Activated CD8-positive, alpha-beta memory T cell treated with anti-CD3 and anti-CD28 coated beads, Interleukin-2, amount 50 U/mL, for 48 hours (primary cell): Measurements from ENCODE around the gene A1BG.
"Not testable (repeated sequence)": the region's sequence is repeated elsewhere in the genome, so short reads cannot be mapped to it uniquely, and the experiment has no call there.

Experiments used
- DNase-seq: peaks from one replicate; pipeline ENCODE4 v3.0.0-alpha.2; 2020

The A1BG gene

DNA sequence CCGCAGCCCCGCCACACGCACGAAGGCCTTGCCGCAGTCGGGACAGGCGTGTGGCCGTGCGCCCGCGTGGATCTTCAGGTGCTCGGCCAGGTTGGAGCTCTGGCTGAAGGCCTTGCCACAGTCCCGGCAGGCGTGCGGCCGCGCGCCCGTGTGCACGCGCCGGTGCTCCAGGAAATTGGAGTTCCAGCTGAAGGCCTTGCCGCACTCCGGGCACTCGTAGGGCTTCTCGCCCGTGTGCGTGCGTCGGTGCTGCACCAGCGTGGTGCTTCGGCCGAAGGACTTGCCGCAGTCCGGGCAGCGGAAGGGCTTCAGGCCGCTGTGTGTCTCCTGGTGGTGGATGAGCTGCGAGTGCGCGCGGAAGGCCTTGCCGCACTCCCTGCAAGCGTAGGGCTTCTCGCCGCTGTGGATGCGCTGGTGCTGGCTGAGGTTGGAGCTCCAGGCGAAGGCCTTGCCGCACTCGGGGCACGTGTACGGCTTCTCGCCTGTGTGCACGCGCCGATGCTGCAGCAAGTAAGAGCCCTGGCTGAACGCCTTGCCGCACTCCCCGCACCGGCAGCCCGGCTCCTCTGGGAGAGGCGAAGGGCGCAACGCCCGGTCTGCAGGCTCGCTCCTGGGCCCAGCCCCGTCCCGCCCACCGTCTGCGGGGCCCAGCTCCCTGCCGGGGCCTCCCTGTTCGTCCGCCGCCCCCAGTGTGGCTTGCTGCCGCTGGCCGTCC is 3.6 kb upstream of the A1BG start:
- DNase-seq: peak; percentile 56

DNA sequence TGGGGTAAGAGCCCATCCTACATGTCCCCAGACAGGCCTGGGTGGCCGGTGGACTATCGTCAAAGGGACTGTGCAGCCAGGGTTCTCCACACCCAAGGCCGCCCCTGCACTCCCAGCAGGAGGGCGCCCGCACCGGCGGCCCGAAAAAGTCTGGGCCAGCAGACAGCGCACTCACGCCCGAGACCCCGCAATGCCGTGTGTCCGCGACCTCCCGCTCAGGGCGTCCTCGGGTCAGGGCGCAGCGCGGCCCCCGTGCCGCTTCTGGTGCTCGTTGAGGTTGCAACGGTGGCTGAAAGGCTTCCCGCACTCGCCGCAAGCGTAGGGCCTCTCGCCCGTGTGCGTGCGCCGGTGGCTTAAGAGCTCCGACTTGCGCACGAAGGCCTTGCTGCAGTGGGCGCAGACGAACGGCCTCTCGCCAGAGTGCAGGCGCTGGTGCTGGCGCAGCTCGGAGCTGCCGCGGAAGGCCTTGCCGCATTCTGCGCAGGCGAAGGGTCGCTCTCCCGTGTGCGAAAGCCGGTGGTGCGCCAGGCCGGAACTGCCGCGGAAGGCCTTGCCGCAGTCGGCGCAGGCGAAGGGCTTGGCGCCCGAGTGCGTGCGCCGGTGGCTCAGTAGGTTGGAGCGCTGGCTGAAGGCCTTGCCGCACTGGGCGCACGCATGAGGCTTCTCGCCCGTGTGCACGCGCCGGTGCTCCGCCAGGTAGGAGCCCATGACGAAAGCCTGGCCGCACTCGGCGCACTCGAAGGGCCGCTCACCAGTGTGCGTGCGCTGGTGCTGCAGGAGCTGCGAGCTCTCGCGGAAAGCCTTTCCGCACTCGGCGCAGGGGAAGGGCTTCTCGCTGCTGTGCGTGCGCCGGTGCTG is 2.8 kb upstream of the A1BG start:
- peak; percentile 66 for DNase-seq

DNA sequence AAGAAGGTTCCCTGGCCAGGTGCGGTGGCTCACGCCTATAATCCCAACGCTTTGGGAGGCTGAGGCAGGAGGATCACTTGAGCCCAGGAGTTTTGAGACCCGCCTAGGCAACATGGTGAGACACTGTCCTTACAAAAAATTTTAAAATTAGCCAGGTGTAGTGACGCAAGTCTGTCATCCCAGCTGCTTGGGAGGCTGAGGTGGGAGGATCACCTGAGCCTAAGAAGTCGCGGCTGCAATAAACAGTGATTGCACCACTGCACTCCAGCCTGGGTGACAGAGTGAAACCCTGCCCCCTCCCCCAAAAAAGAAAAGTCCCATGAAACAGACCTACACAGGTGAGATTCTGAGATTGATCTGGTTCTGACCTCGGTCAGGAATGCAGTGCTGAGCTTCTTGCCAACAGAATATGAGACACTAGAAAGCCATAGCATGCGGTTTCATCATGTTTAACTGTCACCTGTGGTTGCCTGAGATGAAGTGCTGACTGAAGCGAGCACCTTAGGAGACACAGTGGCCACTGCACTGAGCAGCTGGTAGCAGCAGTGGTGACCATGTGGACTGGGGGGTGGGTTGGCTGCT is 2.0 kb upstream of the A1BG start:
- DNase-seq: no peak

DNA sequence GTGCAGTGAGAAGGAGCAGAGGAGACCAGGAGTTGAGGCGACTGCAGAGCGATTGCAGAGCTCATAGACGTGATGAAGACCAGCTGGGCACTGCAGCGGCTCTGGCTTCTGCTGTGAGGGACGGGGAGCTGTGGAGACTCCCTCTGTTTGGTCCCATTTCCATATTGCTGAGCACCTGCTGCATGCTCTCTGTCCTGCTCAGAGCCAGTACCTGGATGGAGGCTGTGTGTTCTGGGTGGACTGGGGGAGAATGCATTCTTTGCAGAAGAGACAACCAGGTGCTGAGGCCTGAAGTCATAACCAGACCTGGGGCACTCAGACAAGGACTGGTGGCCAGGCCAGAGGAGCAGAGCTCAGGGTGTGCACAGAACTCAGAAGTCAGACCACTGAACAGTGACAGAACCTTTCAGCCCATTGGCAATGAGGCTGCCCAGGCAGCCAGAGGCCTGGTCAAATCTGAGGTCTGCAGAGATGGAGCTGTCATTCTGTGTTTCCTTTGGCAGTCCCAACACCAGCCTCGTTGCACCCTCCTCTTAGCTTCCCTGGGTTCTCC is 1.3 kb upstream of the A1BG start:
- DNase-seq: peak; percentile 51

DNA sequence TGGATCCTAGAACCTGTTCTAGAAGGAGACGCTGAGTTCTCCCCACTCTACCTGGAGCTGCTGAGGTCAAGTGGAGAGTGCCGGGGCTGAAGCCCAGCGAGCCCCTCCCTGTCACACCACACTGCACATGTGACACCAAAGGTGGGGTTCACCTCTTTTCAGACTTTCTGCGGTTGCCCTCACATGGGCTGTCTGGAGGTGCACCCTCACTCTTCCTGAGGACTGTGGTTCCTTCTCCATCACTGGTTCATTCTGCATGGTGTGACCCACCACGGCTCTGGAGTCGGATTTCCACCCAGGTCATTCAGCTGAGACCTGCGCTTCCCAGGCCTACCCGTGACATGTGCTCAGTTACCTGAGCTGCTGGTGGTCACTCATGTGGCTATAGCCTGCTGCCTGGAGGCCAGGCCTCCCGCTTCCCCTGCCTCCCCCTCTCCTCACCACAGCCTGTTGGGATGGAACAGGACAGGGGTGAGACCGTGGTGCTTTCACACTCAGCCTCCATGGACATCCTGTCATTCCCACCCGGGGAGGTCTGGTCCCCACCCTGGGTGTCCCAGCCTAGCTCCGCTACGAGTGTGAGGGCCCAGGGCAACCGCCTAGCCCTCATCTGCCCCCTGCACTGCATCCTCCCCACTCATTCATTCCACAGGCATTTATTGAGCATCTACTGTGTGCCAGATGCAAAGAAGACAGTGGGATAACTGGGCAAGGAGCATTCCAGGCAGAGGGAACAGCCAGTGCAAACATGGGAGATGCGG is 605 bp upstream of the A1BG start:
- no peak for DNase-seq

DNA sequence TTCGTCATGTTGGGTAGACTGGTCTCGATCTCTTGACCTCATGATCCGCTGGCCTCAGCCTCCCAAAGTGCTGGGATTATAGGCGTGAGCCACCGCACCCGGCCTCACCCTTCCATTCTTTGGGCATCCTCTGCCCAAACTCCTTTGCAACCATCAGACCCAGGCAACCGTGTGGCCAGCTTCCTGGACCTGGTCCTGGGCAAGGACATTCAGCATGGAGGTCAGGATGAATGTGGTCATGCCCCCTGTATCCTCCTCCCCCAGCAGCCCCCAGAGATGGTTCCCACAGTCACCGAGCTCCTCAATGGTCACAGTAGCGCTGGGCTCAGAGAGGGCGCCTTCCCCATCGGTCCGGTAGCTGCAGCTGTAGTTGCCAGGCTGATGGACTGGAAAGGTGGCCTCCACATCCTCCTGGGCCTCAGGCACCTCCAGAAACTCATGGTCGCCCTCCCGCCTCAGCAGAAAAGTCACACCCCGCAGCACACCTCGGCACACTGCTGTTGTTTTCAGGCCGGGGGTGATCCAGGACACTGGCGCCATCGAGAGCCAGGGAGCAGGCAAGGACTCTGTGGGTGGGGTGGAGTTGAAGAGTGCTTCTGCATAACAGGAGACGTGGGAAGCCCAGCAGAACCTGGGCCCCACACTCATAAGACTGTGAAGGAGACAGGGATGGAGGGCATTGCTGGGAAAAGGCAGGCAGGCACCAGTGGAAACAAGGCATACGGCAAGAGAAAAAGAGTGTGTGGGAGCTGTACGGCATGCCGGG is 1.1 kb downstream of the A1BG start:
- DNase-seq: no peak

DNA sequence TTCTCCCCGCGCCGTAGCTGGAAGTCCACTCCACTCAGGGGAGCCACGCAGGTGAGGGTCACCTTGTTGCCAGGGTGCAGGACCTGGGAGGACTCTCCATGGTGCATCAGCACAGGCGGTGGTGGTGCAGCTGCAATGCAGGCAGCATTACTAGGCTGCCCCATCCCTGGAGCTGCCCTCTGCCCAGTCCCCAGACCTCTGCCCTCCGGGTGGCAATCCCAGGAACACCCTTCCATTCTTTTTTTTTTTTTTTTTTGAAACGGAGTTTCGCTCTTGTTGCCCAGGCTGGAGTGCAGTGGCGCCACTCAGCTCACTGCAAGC is 1.8 kb downstream of the A1BG start:
- no peak for DNase-seq

DNA sequence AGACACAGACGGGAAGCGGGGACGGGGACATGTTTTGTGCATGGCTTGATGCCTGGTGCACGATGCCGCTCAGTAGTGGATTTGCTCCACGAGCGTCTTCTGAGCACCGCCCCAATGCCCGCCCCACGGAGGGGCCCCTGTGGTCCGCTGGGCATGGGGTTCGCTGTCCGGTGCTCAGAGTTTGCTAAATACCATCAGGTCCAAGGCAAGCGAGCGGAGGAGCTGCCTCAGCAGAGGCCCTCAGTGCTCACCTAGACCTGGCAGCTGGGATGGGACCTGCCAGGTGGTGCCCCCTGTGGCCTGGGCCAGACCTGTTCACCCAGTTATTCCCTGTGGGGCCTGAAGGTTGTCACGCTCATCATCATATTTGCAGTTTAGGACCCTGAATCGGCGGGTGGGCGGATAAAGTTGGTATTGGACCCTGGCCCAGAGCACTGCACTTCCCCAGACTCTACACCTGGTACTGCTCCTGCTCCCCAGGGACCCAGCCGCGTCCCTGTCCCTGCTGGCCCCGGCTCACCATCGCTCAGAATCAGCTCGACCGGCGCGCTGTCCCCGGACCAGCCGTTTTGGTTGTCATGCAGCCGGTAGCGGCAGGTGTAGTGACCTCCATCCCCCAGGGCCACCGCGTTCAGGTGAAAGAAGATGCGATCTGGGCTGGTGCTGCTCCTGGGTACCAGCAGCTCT is 2.3 kb downstream of the A1BG start:
- DNase-seq: no peak

DNA sequence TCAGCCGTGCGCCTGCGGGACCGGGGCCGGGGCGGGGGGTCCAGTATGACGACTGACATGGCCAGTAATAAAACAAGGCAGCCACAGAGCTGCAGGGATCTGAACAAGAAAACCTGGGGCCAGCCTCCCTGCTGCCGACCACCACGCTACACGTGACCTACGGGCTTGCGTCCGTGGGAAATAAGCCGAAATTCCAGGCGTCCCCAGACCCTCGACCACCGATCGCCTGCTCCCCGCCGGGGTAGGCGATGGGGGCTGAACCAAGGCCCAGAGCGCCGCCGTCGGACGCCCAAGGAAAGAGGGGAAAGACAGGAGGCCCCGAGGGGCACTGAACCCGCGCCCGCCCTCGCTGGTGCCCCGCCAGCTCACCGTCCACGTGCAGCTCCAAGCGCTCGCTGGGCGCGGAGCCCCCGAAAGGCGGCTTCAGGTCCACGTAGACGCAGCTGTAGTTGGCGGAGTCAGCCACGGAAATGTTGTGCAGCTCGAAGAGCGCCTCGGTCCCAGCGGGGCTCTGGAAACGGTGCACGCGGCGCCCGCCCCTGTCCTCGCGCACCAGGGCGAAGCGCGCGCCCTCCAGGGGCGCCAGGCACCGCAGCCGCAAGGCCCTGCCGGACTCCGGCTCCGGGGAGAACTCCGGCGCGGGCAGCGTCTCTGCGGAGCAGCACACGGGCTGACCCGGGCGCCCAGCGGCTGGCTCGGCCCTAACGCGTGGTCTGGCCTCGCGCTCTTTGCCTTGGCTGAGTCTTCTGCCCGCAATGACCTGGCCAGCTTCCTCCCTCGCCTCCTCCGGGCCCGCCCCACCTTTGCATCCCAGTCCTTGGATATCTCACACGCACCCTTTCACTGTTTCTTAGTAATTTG is 3.1 kb downstream of the A1BG start:
- DNase-seq: no peak

DNA sequence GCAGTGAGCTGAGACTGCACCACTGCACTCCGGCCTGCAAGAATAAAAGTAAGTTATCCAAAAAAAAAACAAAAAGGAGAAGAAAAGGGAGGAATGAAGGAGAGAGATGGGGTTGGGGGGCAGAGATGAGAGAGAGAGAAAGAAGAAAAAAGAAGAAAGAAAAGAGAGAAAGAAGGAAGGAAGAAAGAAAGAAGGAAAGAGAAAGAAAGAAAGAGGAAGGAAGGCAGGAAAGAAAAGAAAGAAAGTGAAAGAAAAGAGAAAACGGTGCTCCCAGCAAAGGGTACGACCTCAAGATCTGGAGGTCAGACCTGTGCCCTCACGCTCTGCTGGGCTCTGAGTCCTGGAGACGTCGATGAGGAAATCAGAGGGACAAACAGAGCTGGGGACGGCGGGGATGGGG is 3.7 kb downstream of the A1BG start:
- no peak for DNase-seq

DNA sequence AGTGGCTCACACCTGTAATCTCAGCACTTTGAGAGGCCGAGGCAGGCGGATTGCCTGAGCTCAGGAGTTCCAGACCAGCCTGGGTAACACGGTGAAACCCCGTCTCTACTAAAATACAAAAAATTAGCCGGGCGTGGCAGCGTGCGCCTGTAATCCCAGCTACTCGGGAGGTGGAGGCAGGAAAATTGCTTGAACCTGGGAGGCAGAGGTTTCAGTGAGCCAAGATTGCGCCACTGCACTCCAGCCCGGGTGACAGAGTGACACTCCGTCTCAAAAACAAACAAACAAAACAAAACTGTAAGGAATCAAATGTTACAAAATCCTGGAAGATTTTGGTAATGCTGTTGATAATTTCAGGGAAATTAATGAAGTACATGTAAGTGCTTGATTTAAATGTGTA is 5.2 kb downstream of the A1BG start:
- not testable (repeated sequence) for DNase-seq

DNA sequence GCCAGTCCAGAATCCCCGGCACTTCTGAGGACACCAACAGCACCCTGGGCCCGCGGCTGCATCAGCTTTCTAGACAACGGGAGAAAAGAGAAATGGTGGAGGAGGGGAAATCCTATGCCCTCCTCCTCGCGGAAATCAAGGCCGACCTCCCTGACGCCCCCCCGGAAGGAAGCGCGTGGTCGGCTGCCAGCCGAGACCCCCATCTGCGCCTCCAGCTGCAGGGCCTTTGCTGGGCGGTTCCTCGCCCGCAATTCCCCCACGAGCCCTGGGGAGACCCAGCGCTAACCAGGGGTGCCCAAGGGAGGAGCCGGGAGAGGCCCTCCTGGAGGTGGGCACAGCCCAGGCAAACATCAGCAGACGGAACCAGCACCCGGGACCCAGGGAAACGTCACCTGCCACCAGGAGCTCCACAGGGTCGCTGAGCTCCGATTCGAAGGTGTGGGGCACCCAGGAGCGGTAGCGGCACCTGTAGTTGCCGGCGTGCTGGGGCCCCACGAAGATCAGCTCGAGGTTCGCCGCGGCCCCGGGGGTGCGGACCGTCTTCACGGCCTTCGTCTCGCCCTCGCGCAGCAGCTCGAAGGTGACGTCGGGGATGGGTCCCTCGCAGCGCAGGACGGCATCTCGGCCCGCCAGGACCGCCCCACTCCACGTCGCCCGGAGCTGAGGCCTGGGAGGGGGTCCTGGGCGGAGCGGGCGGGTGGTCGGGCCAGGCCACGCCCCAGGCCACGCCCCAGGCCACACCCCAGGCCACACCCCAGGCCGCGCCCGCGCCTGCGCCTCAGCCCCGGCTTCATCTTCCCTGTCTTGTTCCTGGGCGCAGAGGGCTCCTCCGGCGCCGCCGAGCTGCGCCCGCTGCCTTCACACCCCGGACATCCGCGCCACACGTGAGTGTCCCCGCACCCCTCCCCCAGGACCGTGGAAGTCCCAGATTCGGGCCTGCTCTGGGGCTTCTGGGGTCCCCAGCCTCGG is 6.0 kb downstream of the A1BG start:
- peak; percentile 87 for DNase-seq

DNA sequence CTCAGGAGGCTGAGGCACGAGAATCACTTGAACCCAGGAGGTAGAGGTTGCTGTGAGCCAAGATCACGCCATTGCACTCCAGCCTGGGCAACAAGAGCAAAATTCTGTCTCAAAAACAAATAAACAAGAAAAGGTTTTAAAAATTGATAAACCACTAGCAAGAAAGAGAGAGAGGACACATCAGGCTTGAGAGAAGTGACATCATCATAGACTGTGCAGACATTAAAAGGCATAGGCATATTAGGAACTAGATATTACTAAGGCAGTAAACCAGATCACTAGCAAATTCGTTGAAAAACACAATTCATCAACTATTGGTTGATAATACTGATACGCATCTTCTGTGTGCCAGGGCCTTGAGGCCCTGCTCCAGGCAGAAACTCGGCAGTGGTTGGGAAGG is 7.7 kb downstream of the A1BG start:
- DNase-seq: no peak

DNA sequence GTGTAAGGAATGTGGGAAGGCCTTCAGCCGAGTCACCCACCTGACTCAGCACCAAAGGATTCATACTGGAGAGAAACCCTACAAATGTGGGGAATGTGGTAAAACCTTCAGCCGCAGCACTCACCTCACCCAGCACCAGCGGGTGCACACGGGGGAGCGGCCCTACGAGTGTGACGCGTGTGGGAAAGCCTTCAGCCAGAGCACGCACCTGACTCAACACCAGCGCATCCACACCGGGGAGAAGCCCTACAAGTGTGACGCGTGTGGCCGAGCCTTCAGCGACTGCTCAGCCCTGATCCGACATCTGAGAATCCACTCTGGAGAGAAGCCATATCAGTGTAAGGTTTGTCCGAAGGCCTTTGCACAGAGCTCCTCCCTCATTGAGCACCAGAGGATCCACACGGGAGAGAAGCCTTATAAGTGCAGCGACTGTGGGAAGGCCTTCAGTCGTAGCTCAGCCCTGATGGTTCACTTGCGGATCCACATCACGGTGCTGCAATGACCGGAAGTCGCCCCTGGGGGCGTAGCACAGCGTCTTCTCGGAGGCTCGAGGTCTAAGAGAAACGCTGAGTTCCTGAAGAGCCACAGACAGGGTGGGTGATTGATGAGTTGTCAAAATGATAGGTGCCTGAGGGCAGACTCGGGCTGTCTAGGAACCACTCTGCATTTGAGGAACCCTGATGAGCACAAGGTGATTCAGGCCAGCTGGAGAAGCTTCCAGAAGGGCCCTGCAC is 14.3 kb downstream of the A1BG start:
- no peak for DNase-seq

DNA sequence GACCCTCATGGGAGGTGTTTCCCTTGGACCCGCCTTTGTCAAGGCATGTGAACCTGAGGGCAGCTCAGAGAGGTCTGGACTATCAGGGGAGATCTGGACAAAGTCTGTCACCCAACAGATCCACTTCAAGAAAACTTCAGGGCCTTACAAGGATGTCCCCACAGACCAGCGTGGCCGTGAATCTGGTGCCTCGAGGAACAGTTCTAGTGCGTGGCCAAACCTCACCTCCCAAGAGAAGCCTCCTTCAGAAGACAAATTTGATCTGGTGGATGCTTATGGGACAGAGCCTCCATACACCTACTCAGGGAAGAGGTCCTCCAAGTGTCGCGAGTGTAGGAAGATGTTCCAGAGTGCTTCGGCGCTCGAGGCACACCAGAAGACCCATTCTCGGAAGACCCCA is 15.0 kb downstream of the A1BG start:
- DNase-seq: no peak

DNA sequence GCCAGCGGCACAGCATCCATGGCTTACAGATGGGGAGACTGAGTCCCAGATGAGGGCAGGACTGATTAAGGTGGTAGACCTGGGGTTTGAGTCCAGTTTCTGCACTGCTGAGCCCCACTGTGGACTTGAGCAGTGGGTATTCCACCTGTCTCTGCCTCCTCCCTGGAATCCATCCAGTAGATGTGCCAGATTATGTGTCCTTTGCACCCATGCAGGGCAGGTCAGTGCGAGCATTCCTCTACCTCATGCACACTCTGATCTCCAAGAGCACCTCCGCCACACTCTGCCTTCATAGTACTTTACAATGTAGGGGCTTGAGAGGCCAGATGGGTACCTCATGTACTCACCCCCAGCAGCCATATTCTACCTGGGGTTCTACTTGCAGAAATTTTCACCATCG is 16.5 kb downstream of the A1BG start:
- DNase-seq: no peak

DNA sequence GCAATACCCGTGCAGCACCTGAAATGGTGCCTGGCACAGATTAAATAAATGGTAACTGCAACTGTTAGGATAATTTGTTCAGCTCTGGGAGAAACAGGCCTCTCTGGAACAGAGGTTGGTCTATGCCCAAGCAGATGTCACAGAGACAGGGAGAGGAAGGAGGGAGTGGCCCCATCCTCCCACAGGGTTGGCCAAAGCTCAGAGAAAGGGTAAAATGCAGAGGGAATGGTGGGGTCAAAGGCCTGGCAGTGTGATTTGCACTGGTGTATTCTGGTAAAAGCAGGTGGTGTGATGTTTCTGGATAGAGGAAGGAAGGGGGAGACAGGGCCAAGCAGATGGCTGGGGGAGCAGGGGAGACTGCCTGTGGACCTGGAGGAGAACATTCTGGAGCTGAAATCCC is 17.1 kb downstream of the A1BG start:
- no peak for DNase-seq

DNA sequence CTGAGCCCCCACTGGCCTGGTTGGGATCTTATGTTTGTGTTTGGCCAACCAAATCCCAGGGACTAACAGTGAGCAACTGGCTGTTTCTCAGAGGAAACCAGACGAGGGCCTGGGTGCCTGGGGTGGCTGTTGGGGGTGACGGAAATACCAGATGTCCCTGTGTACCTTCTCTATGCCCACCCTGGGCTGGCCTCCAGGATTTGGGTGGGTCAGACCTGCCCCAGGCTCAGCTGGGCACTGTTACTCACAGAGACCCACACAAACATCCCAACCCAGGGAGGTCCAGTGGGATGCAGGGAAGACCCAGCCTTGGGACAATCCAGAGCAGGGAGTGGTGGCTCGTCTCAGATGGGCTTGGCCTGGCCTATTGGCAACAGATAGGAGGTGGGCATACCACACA is 17.7 kb downstream of the A1BG start:
- no peak for DNase-seq
